ENCODE results near the gene RPL6.

- TF ChIP-seq, protein P1, sequence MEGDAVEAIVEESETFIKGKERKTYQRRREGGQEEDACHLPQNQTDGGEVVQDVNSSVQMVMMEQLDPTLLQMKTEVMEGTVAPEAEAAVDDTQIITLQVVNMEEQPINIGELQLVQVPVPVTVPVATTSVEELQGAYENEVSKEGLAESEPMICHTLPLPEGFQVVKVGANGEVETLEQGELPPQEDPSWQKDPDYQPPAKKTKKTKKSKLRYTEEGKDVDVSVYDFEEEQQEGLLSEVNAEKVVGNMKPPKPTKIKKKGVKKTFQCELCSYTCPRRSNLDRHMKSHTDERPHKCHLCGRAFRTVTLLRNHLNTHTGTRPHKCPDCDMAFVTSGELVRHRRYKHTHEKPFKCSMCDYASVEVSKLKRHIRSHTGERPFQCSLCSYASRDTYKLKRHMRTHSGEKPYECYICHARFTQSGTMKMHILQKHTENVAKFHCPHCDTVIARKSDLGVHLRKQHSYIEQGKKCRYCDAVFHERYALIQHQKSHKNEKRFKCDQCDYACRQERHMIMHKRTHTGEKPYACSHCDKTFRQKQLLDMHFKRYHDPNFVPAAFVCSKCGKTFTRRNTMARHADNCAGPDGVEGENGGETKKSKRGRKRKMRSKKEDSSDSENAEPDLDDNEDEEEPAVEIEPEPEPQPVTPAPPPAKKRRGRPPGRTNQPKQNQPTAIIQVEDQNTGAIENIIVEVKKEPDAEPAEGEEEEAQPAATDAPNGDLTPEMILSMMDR (IDR thresholded peaks at IDR 0.05) = no peak
- TF ChIP-seq POLR2A (IDR thresholded peaks at IDR 0.05) = no peak
These were observed 4.6 kb upstream of the RPL6 start for GRCh38 chr12:112413855-112414625.
